Measurements from ENCODE around the gene INVS.

- no peak for TF ChIP-seq POLR2A (IDR thresholded peaks at IDR 0.05)
- TF ChIP-seq, protein P1, sequence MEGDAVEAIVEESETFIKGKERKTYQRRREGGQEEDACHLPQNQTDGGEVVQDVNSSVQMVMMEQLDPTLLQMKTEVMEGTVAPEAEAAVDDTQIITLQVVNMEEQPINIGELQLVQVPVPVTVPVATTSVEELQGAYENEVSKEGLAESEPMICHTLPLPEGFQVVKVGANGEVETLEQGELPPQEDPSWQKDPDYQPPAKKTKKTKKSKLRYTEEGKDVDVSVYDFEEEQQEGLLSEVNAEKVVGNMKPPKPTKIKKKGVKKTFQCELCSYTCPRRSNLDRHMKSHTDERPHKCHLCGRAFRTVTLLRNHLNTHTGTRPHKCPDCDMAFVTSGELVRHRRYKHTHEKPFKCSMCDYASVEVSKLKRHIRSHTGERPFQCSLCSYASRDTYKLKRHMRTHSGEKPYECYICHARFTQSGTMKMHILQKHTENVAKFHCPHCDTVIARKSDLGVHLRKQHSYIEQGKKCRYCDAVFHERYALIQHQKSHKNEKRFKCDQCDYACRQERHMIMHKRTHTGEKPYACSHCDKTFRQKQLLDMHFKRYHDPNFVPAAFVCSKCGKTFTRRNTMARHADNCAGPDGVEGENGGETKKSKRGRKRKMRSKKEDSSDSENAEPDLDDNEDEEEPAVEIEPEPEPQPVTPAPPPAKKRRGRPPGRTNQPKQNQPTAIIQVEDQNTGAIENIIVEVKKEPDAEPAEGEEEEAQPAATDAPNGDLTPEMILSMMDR (IDR thresholded peaks at IDR 0.05) = no peak
These were observed 46.7 kb upstream of the INVS start for GRCh38 chr9:100052375-100052774.
